C4-2B (cell line): ENCODE data around the gene BMP2K.

ENCODE experiments used
- H3K27ac ChIP-seq: fragments of 450-650 bp; 2 replicates; pipeline ENCODE4 v1.5.1; 2017
- ZFX ChIP-seq: fragments of 450-650 bp; IDR thresholded peaks from 2 replicates; pipeline ENCODE4 v1.6.1; 2017
- TF ChIP-seq, protein P1 (sequence below): fragments of 450-650 bp; conservative IDR thresholded peaks from 2 replicates; pipeline ENCODE4 v1.5.1; 2017; ENCODE audit warnings: mild to moderate bottlenecking

Gene BMP2K

GRCh38 chr4:78772526-78773091 lies 3.5 kb upstream of the BMP2K start:
- H3K27ac ChIP-seq = no peak overlapping the region

GRCh38 chr4:78774417-78774816 lies 1.7 kb upstream of the BMP2K start:
- TF ChIP-seq, protein P1, sequence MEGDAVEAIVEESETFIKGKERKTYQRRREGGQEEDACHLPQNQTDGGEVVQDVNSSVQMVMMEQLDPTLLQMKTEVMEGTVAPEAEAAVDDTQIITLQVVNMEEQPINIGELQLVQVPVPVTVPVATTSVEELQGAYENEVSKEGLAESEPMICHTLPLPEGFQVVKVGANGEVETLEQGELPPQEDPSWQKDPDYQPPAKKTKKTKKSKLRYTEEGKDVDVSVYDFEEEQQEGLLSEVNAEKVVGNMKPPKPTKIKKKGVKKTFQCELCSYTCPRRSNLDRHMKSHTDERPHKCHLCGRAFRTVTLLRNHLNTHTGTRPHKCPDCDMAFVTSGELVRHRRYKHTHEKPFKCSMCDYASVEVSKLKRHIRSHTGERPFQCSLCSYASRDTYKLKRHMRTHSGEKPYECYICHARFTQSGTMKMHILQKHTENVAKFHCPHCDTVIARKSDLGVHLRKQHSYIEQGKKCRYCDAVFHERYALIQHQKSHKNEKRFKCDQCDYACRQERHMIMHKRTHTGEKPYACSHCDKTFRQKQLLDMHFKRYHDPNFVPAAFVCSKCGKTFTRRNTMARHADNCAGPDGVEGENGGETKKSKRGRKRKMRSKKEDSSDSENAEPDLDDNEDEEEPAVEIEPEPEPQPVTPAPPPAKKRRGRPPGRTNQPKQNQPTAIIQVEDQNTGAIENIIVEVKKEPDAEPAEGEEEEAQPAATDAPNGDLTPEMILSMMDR = no peak
- no peak for TF ChIP-seq ZFX

More at GRCh38 chr4:78772526-78773091, 3.5 kb upstream of the BMP2K start:
- TF ChIP-seq, protein P1 = no peak
- no peak for TF ChIP-seq ZFX

DNA sequence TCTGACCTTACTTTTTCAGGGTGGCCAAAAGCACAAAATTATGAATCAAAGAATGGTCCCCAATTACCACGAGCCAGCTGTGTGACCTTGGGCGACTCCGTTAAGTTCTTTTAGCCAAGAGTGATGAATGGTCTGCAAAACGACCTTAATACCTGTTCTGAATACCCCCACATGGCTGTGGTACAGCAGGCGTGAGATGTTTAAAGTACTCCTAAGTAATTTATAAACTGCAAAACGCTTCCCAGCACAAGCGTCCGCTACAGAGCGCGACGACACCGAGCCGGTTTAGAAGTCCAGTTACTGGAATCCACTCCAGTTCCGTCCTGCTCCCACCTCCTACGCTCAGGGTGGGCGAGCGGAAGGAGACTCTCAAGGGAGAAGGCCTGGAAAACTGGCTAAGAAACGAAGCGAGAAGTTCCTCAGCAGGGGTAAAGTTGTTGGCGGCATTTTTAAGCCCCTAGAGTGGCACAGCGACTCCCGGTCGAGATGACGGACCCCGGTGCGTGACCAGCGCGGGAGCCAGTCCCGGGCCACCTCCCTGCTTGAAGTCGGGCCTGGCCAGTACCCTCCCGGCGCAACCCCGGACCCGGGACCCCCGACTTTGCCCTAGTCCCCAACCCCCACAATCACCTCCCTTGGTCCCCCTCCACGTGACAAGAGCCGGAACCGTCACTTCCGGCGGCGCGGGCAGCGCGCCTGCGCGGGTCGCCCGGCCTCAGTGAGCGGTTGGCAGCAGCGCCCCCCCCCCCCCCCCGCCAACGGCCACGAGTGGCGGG lies 659 bp upstream of the BMP2K start:
- no peak for TF ChIP-seq ZFX
- TF ChIP-seq, protein P1 = no peak
- peak overlapping the region; percentile 100 for H3K27ac ChIP-seq

More at GRCh38 chr4:78774417-78774816, 1.7 kb upstream of the BMP2K start:
- H3K27ac ChIP-seq = no peak overlapping the region

DNA sequence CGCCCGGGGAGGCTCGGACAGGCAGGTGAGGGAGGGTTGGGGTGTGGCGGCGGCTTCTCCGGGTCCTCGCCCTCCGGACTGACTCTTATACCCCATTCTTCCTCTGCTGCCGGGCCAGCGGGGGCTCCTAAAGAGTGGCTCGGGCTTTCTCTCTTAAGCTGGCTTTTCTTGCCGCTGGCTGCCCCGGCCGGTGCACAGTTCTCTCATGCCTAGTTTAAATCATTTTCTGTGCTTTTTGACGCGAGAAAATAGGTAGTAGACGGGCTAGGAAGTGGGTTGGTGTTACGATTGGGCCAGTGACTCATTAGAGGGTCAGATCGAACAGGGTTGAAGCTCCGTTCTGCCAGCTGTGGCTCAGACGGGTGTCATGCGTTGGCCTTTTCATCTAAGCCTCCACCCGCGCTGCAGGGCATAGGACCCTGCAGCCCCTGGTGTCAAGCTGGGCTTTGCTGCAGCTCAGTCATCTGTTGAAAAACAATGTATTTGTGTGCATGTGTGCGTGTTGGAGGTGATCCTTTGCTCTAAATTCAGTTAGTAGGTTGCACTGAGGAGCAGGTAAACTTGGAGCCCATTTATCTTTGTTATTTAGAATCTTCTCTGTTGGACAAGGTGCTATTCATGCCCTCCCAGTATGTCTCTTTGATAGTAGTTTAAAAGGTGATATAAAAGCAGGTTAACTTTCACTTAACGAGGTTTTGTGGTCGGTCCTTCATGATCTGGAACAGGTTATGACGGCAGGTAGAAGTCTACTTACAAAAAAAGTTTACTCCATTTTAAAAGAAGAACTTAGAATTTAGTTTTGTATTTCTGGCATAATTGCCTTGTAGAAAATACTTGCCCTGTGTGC lies 802 bp downstream of the BMP2K start:
- TF ChIP-seq, protein P1 = no peak
- no peak for TF ChIP-seq ZFX

DNA sequence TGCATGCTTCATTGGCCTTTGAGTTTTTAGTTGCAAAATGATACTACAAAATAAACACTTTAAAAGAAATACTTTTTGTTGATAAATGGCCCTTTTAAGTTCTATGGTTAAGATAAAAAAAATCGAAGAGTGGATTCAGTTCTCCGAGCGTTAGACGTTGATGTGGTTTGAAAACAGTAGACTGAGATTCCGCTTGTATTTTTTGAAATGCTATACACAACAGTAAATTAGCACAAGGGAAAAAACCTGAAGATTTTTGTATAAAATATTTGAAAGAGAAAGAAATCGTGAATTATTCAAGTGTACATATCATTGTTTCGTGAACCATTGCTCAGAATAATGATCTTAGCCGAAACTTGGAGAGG lies 1.4 kb downstream of the BMP2K start:
- H3K27ac ChIP-seq = no peak overlapping the region
- TF ChIP-seq, protein P1 = no peak
- no peak for TF ChIP-seq ZFX

More for the DNA sequence above, 802 bp downstream of the BMP2K start:
- peak overlapping the region; percentile 100 for H3K27ac ChIP-seq

- TF ChIP-seq, protein P1 = no peak
- TF ChIP-seq ZFX = no peak
- H3K27ac ChIP-seq = no peak overlapping the region
Measured at GRCh38 chr4:78778530-78778929, 2.4 kb downstream of the BMP2K start.

DNA sequence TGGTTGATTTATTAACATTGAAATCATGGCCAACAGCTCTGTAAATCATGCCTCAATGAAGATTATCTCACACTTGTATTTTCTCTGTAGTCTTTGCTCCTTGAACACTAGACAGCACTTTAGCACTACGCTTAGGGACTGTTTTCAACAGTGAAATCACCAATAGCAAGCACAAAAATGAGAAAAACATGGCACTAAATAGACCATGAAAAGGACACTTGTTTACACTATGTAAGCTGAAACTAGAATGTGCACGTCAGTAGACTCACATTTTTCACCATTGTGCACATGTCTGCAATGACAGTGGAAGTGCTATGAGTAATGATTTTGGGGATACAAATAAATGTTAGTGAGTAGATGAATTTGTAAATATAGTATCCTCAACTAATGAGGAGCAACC lies 3.1 kb downstream of the BMP2K start:
- no peak overlapping the region for H3K27ac ChIP-seq
- no peak for TF ChIP-seq ZFX
- TF ChIP-seq, protein P1 = no peak
